ENCODE data around the gene SMIM36. TPM values are rescaled to one million over a fixed set of nuclear protein-coding genes. Genes with fewer than 3 reads are reported as not detected.
"Not testable (repeated sequence)": the region's sequence is repeated elsewhere in the genome, so short reads cannot be mapped to it uniquely, and the experiment has no call there.

Gene SMIM36
- total RNA-seq, 2 donors from 2014 or later = not detected

GRCh38 chr17:55407641-55408566 lies 103.3 kb downstream of the SMIM36 start:
- no peaks in the 10 kb centered on the region for H3K9me3 ChIP-seq
- H3K27me3 ChIP-seq = no peaks in the 10 kb centered on the region
- TF ChIP-seq, protein P1, sequence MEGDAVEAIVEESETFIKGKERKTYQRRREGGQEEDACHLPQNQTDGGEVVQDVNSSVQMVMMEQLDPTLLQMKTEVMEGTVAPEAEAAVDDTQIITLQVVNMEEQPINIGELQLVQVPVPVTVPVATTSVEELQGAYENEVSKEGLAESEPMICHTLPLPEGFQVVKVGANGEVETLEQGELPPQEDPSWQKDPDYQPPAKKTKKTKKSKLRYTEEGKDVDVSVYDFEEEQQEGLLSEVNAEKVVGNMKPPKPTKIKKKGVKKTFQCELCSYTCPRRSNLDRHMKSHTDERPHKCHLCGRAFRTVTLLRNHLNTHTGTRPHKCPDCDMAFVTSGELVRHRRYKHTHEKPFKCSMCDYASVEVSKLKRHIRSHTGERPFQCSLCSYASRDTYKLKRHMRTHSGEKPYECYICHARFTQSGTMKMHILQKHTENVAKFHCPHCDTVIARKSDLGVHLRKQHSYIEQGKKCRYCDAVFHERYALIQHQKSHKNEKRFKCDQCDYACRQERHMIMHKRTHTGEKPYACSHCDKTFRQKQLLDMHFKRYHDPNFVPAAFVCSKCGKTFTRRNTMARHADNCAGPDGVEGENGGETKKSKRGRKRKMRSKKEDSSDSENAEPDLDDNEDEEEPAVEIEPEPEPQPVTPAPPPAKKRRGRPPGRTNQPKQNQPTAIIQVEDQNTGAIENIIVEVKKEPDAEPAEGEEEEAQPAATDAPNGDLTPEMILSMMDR (IDR thresholded peaks at IDR 0.05) = no peak
- H3K4me1 ChIP-seq = no peaks in the 10 kb centered on the region
- H3K36me3 ChIP-seq = peaks cover 72% of the 10 kb centered on the region
- DNase-seq (ENCODE audit: low spot score) = no peak
- H3K4me3 ChIP-seq = no peak overlapping the region
- no peak overlapping the region for H3K27ac ChIP-seq

DNA sequence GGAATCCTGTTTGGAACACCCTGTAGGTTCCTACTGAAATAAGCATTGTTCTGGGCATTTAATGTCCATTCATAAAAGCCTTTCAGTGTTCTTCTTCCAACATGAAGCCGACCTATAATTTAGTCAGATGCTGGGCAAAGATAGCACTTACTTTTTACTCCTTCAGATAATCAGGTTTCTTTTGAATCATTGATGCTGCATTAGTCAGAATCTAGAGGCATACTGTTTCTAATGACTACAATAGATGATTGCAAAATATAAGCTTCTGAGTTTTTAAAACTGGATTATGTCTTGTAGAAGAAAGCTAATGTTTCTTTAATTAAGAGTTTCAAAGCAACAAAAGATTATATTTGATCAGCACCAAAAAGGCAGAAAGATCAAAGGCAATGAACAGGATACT lies 105.7 kb downstream of the SMIM36 start:
- H3K9me3 ChIP-seq = no peaks in the 10 kb centered on the region
- TF ChIP-seq, protein P1 (IDR thresholded peaks at IDR 0.05) = no peak
- no peak overlapping the region for H3K27ac ChIP-seq
- no peak overlapping the region for H3K4me3 ChIP-seq
- no peaks in the 10 kb centered on the region for H3K4me1 ChIP-seq
- no peaks in the 10 kb centered on the region for H3K27me3 ChIP-seq
- no peak for DNase-seq (ENCODE audit: low spot score)
- H3K36me3 ChIP-seq = peaks cover 60% of the 10 kb centered on the region

DNA sequence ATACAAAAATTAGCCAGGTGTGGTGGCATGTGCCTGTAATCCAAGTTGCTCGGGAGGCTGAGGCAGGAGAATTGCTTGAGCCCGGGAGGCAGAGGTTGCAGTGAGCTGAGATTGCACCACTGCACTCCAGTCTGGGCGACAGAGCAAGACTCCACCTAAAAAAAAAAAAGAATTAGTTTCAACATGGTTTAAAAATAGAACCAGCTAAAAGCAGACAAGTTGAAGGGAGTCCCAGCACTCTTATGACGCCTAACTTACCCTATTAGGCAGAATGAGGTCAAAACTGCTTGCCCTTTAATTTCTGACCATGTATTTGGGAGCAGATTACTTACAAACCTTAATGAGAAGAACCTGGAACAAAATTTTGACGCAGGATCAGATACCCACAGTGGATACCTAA lies 107.1 kb downstream of the SMIM36 start:
- not testable (repeated sequence) for H3K4me1 ChIP-seq; H3K27ac ChIP-seq; DNase-seq (ENCODE audit: low spot score); H3K27me3 ChIP-seq; H3K4me3 ChIP-seq; H3K9me3 ChIP-seq
- H3K36me3 ChIP-seq = peaks cover 57% of the 10 kb centered on the region

DNA sequence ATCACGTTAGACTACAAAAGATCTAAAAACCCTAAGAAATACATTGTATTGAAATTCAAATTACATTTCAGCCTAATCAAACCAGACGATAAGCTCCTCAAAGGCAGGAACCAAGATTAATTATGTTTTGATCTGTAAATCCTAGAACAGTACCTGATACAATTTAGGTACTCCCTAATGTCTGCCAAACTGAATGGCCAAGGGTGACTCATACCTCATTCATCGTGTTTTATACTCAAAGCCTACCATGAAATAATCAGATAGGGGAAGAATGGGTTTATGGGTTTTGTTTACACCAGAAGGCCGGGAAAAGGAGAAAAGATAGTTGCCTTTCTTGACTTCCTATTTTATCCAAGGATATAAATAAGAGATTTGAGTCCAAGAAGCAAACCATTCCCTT lies 108.9 kb downstream of the SMIM36 start:
- no peak overlapping the region for H3K4me3 ChIP-seq
- DNase-seq (ENCODE audit: low spot score) = no peak
- no peaks in the 10 kb centered on the region for H3K9me3 ChIP-seq
- TF ChIP-seq, protein P1 (IDR thresholded peaks at IDR 0.05) = no peak
- H3K27ac ChIP-seq = no peak overlapping the region
- peaks cover 40% of the 10 kb centered on the region for H3K36me3 ChIP-seq
- no peaks in the 10 kb centered on the region for H3K27me3 ChIP-seq
- no peaks in the 10 kb centered on the region for H3K4me1 ChIP-seq

Other genes starting within 250 kb of the SMIM36 start
- gene HLF, start 246.5 kb downstream of the SMIM36 start, total RNA-seq = 10 to 100 TPM; 36.9 to 38.4 TPM
- gene MMD, start 89.6 kb downstream of the SMIM36 start, total RNA-seq = 10 to 100 TPM; 12.5 to 17.5 TPM
- 10 to 100 TPM; 18.0 to 26.1 TPM for gene TMEM100, start 211.4 kb upstream of the SMIM36 start, total RNA-seq
- gene PCTP, start 239.6 kb upstream of the SMIM36 start, total RNA-seq = 10 to 100 TPM; 15.1 to 27.0 TPM